Adrenal gland (tissue), 12 donors: Measurements from ENCODE around the gene ROCK2. TPM values are rescaled to one million over a fixed set of nuclear protein-coding genes. Genes with fewer than 3 reads are reported as not detected.
A peak's percentile ranks its signal among the peaks of the same experiment; 100 is the strongest.

Experiments used
- DNase-seq, 7 donors: peaks; one replicate each; pipeline ENCODE4 v3.0.0-alpha.2; 2019 to 2020
- H3K27ac ChIP-seq, 5 donors: fragments of 200-600 bp; sonication (generic) in 4 of 5; 1 replicate in 3 of 5; 2 replicates in 2 of 5; pipeline versions ENCODE4 v1.5.1 to v1.8.0; 2016 to 2020; ENCODE audit warnings: mild to moderate bottlenecking in 1 of 5
- H3K27me3 ChIP-seq: fragments of 200-600 bp; 2 replicates; pipeline ENCODE4 v1.8.0; 2021
- H3K36me3 ChIP-seq, 2 donors: fragments of 200-600 bp; replicated peaks in 1 of 2; 1 replicate in 1 of 2; 2 replicates in 1 of 2; pipeline versions ENCODE4 v1.5.1 to v1.8.0; 2018 to 2022
- H3K4me1 ChIP-seq, 2 donors: fragments of 200-600 bp; replicated peaks in 1 of 2; 1 replicate in 1 of 2; 2 replicates in 1 of 2; pipeline versions ENCODE4 v1.5.1 to v1.8.0; 2018 to 2021
- H3K4me3 ChIP-seq, 4 donors: fragments of 200-600 bp; sonication (generic) in 3 of 4; one replicate each; pipeline ENCODE4 v1.5.1; 2016 to 2018
- H3K9me3 ChIP-seq, 3 donors: fragments of 200-600 bp; sonication (generic) in 1 of 3; replicated peaks in 1 of 3; 1 replicate in 2 of 3; 2 replicates in 1 of 3; pipeline versions ENCODE4 v1.5.1 to v1.8.0; 2016 to 2021
- CTCF ChIP-seq, 6 experiments: fragments of 450-650 bp in 4 of 6; fragments of 200-600 bp in 2 of 6; sonication (generic) in 1 of 6; IDR thresholded peaks; 1 replicate in 5 of 6; 2 replicates in 1 of 6; pipeline versions ENCODE4 v1.5.1 to v1.8.0; 2016 to 2021; ENCODE audit warnings: antibody characterized with exemption in 6 of 6, mild to moderate bottlenecking in 2 of 6, moderate library complexity in 1 of 6
- POLR2A ChIP-seq, 2 donors: fragments of 450-650 bp; IDR thresholded peaks; one replicate each; pipeline ENCODE4 v1.6.1; 2017; ENCODE audit warnings: antibody characterized with exemption in 2 of 2, mild to moderate bottlenecking in 2 of 2, moderate library complexity in 1 of 2
- WGBS, 4 donors: extraction: QIAGEN DNeasy Blood & Tissue Kit in 2 of 4; methylation state at CpG; one replicate each; pipeline versions ENCODE4 v1.1.5 to v1.1.7; 2013 to 2017; 5-methylcytosine and 5-hydroxymethylcytosine counted together
- intact Hi-C, 2 donors: fragments of 100-400 bp; cut with DNase I; formaldehyde crosslinking; loops; one replicate each; pipeline versions ENCODE4 v1.14.1 to v1.15.0; 2022 to 2023
- polyA plus RNA-seq, 3 donors: library from polyadenylated mRNA; stranded (reverse); fragments of 200-250 nt in 2 of 3; fragments of 350-450 nt in 1 of 3; fragmentation: Illumina TruSeq in 1 of 3; extraction: RNeasy Lipid Tissue Mini Kit (QIAGEN cat#74804) in 1 of 3; gene quantifications; one replicate each; pipeline ENCODE4 v1.2.3, GENCODE V29; 2013 to 2014
- total RNA-seq, 9 donors: library from RNA; depleted of rRNA in 4 of 9; stranded (reverse); fragments of >200 nt in 4 of 9; fragments of 120-200 nt in 1 of 9; fragmentation: NEBNext Ultra II Directional in 1 of 9; extraction: Animal tissue kit (Norgen Biotek cat#: 25700) in 1 of 9; gene quantifications; one replicate each; pipeline versions ENCODE4 v1.1.0 to v1.2.4, GENCODE V29; 2013 to 2023
- donor health status: healthy with polysubstance abuse.
- donor health status: Bipolar disorder and iron deficiency.
- donor health status: DM: yes; HTN: yes; CAD: no.
- donor health status: DM: no; HTN: no; CAD: no.
- donor health status: DM: no; HTN: no; CAD: no.
- donor health status: DM: yes; HTN: yes; CAD: no.

The ROCK2 gene
- total and polyA plus RNA-seq, 12 donors, result 5.0 to 46.6 (median 26.2) TPM

DNA sequence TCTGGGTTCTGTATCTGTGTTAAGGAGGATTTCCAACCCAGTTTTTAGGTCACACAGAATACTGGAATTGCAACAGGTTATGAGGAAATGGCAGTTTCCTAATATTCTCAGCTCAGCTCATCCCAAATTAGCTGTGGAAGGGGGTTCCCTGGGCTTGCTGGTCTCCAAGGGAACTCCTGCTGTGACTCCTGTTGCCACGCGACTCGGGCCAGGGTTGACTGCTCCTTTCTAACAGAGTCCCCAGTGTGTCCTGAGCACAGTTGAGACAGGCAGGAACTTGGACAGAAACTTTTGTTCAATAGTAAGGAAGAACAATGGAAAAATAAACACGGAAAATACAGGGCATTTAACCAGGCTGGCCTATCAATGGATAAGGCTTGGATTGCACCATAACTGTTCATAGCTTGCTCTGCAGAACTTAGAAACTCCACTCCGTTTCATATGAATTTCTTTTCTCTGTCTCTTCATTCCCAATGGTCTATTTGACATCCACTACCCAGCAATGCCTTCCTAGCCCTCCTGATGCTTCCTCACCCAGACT lies 3.8 kb upstream of the ROCK2 start:
- intact Hi-C loops, result no loop called here
- H3K4me3 ChIP-seq, result no peak overlapping the region
- no peak overlapping the region for H3K27ac ChIP-seq
- DNase-seq, result peak in 1 of 7 donors; percentile 10
- TF ChIP-seq POLR2A (IDR thresholded peaks at IDR 0.05) (no peak), CTCF (IDR thresholded peaks at IDR 0.05) (no peak)
- no peaks in the 10 kb centered on the region for H3K36me3 ChIP-seq
- 71 to 81% (median 77%) methylated on average over 5 of the region's 5 CpGs for WGBS, 4 donors
- H3K4me1 ChIP-seq, result peaks cover under 1 to 6% of the 10 kb centered on the region in 2 donors
- H3K9me3 ChIP-seq, result no peaks in the 10 kb centered on the region
- no peaks in the 10 kb centered on the region for H3K27me3 ChIP-seq

DNA sequence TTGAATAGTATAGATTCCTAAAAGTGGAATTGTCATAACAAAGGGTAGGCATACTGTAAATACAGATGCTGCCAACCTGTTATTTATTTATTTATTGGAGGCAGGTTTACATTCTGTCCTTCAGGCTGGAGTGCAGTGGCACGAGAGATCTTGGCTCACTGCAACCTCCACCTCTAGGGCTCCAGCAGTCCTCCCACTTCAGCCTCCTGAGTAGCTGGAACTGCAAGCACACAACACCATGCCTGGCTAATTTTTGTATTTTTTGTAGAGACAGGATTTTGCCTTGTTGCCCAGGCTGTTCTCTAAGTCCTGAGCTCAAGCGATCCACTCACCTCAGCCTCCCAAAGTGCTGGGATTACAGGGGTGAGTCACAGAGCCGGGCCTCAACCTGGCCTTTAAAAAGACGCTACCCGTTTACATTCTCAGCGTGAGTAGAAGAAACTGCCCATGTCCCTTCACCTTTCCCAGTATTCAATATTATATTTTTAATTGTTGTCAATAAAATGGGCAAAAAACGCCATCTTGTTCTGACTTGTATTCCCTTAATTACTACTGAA lies 3.0 kb upstream of the ROCK2 start:
- Histone ChIP-seq H3K27ac (no peak overlapping the region), H3K4me1 (peaks cover 6 to 8% of the 10 kb centered on the region in 2 donors), H3K4me3 (no peak overlapping the region), H3K9me3 (no peaks in the 10 kb centered on the region), H3K27me3 (no peaks in the 10 kb centered on the region), H3K36me3 (no peaks in the 10 kb centered on the region)
- intact Hi-C loops, result no loop called here
- DNase-seq, result no peak
- 88 to 93% (median 91%) methylated on average over 7 of the region's 7 CpGs for WGBS, 4 donors
- TF ChIP-seq CTCF (IDR thresholded peaks at IDR 0.05) (no peak), POLR2A (IDR thresholded peaks at IDR 0.05) (no peak)

DNA sequence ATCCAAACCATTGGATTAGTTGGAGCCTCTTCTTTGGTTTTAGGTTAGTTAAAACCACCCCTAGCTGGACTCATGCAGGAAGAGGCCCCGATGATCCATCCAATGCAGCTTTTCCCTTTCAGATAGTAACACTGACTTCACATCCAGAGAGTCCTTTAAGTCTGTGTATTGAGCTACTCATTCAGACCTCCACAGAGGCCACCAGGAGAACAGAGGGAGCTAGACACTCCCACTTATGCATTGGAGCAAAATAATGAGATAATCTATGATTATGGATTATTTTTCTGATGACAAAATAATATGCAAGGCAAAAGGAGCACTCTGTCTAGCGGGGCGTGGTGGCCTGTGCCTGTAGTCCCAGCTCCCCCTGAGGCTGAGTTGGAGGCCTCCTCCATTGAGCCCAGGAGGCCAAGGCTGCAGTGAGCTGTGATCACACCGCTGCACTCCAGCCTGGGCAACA lies 1.6 kb upstream of the ROCK2 start:
- TF ChIP-seq POLR2A (IDR thresholded peaks at IDR 0.05) (no peak), CTCF (IDR thresholded peaks at IDR 0.05) (no peak)
- Histone ChIP-seq H3K36me3 (no peaks in the 10 kb centered on the region), H3K9me3 (no peaks in the 10 kb centered on the region), H3K27ac (peak overlapping the region in 3 of 5 donors; percentile 96 to 100 (median 97)), H3K4me1 (peaks cover 8 to 23% of the 10 kb centered on the region in 2 donors), H3K27me3 (no peaks in the 10 kb centered on the region), H3K4me3 (no peak overlapping the region)
- WGBS, 4 donors, result 90 to 96% (median 94%) methylated on average over 4 of the region's 4 CpGs
- intact Hi-C loops, result no loop called here
- DNase-seq, result no peak

GRCh38 chr2:11344956-11345677 lies 681 bp upstream of the ROCK2 start:
- H3K4me1 ChIP-seq, result peaks cover 10 to 32% of the 10 kb centered on the region in 2 donors
- intact Hi-C loops, result loop anchor here in 1 of 2 donors (5.0 kb wide), 1 partner anchor 62 kb away; no protein-coding TSS in a partner anchor
- peak overlapping the region; percentile 42 to 95 (median 72) for H3K4me3 ChIP-seq
- no peaks in the 10 kb centered on the region for H3K27me3 ChIP-seq
- WGBS, 4 donors, result 1 to 5% (median 3%) methylated on average over 10 to 58 of the region's 58 CpGs
- H3K36me3 ChIP-seq, result no peaks in the 10 kb centered on the region
- peak in 6 of 7 donors; percentile 51 to 84 (median 60) for DNase-seq
- H3K9me3 ChIP-seq, result no peaks in the 10 kb centered on the region
- H3K27ac ChIP-seq, result peak overlapping the region; percentile 66 to 100 (median 96)
- no peak for TF ChIP-seq POLR2A (IDR thresholded peaks at IDR 0.05)
- TF ChIP-seq CTCF (IDR thresholded peaks at IDR 0.05), result no peak
